Chondrocyte (in vitro differentiated cells): Measurements from ENCODE around the gene DLL4. TPM values are rescaled to one million over a fixed set of nuclear protein-coding genes. Genes with fewer than 3 reads are reported as not detected.

Experiments
- DNase-seq: peaks from one replicate; pipeline ENCODE4 v3.0.0; 2021; ENCODE audit warnings: mixed read lengths, low spot score
- H3K27ac Mint-ChIP-seq: one replicate; pipeline ENCODE4 v1.8.0; 2021; ENCODE audit warnings: mild to moderate bottlenecking, moderate library complexity, mixed read lengths; ENCODE audit not compliant: unreplicated experiment
- H3K27me3 Mint-ChIP-seq: 2 replicates; pipeline ENCODE4 v1.8.0; 2021; ENCODE audit warnings: low read depth, mixed read lengths
- H3K36me3 Mint-ChIP-seq: 2 replicates; pipeline ENCODE4 v1.8.0; 2021; ENCODE audit warnings: low read depth, mixed read lengths
- H3K4me1 Mint-ChIP-seq: 2 replicates; pipeline ENCODE4 v1.8.0; 2021; ENCODE audit warnings: low read depth, mild to moderate bottlenecking, mixed read lengths
- H3K4me3 Mint-ChIP-seq: one replicate; pipeline ENCODE4 v1.8.0; 2021; ENCODE audit warnings: mild to moderate bottlenecking, moderate library complexity, mixed read lengths; ENCODE audit not compliant: unreplicated experiment
- H3K9me3 Mint-ChIP-seq: 2 replicates; pipeline ENCODE4 v1.8.0; 2021; ENCODE audit warnings: low read depth, mixed read lengths
- CTCF ChIP-seq: fragments of 200-600 bp; sonication (generic); IDR thresholded peaks from 2 replicates; pipeline ENCODE4 v1.5.0; 2021; ENCODE audit warnings: antibody characterized with exemption, mild to moderate bottlenecking, moderate library complexity
- total RNA-seq: library from RNA; stranded (reverse); gene quantifications from 3 replicates; pipeline ENCODE4 v1.2.1, GENCODE V29; 2021

Gene DLL4
- total RNA-seq, 1 donor from 2014 or later = 0.45 TPM

- no peak overlapping the region for H3K4me3 Mint-ChIP-seq
- peaks cover 22% of the 10 kb centered on the region for H3K4me1 Mint-ChIP-seq
- H3K36me3 Mint-ChIP-seq = peaks cover 2% of the 10 kb centered on the region
- DNase-seq = no peak
- TF ChIP-seq CTCF = no peak
- H3K27ac Mint-ChIP-seq = no peak overlapping the region
- H3K27me3 Mint-ChIP-seq = no peaks in the 10 kb centered on the region
- no peaks in the 10 kb centered on the region for H3K9me3 Mint-ChIP-seq
Measured at GRCh38 chr15:40891138-40891537, 38.0 kb upstream of the DLL4 start.

DNA sequence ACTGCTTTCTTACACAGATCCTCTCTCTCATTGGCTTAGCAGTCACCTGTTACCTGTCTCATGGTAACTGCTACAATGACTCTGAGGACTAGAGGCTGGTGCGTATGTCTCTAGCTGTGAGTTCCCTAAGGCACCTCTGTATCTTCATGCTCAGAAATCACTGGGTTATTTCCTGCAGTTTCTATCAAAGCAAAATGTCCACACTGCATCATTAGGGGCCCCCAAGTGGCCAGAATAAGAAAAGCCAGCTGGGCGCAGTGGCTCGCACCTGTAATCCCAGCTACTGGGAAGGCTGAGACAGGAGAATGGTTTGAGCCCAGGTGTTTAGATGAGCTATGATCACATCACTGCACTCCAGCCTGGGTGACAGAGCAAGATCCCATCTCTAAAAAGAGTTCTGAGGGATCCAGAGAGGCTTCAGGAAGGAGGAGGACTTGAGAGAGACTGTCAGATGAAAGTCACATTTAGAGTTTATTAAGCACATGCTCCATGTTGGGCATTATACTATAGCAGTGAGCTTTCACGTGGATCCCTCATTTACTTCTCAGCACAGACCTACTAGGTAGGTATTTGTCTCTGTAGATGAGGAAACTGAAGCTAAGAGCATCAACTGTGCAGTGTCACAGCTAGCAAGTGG lies 37.2 kb upstream of the DLL4 start:
- Mint-ChIP-seq H3K27ac (no peak overlapping the region), H3K4me1 (peaks cover 21% of the 10 kb centered on the region), H3K36me3 (peaks cover 2% of the 10 kb centered on the region), H3K9me3 (no peaks in the 10 kb centered on the region), H3K4me3 (no peak overlapping the region), H3K27me3 (no peaks in the 10 kb centered on the region)
- no peak for DNase-seq
- TF ChIP-seq CTCF = peak; percentile 86

DNA sequence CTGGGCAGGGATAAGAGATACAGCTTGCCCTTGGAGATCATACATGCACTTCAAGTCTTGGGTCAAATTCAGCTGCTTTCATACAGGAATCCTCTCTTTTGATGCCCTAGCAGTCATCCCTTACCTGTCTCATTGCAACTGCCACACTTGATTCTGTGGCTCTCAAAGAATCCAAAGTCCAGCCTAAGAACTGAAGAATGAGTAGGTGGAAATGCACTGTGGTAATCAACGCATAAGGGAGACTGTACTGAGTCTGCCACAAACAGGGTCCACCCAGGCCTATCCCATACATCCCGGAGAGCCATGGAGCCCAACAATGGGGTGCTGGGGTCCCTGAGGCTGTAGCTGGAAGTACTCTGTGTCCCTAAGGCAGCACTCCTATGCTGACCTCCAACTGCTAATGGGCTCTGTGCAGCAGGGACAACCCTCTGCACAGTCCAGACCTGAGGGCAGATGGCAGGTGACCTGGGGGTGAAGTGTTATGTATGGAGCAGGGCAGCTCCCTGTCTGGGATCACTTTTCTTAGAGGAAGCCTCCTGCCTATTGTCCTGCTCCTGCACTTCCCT lies 36.6 kb upstream of the DLL4 start:
- no peaks in the 10 kb centered on the region for H3K9me3 Mint-ChIP-seq
- H3K36me3 Mint-ChIP-seq = peaks cover 2% of the 10 kb centered on the region
- peaks cover 21% of the 10 kb centered on the region for H3K4me1 Mint-ChIP-seq
- no peak for DNase-seq
- H3K27me3 Mint-ChIP-seq = no peaks in the 10 kb centered on the region
- H3K4me3 Mint-ChIP-seq = no peak overlapping the region
- H3K27ac Mint-ChIP-seq = no peak overlapping the region
- TF ChIP-seq CTCF = no peak

GRCh38 chr15:40893019-40893670 lies 36.0 kb upstream of the DLL4 start:
- no peak for TF ChIP-seq CTCF
- H3K27me3 Mint-ChIP-seq = no peaks in the 10 kb centered on the region
- H3K4me3 Mint-ChIP-seq = no peak overlapping the region
- H3K27ac Mint-ChIP-seq = no peak overlapping the region
- no peaks in the 10 kb centered on the region for H3K9me3 Mint-ChIP-seq
- DNase-seq = no peak
- H3K4me1 Mint-ChIP-seq = peaks cover 21% of the 10 kb centered on the region
- H3K36me3 Mint-ChIP-seq = peaks cover 5% of the 10 kb centered on the region

DNA sequence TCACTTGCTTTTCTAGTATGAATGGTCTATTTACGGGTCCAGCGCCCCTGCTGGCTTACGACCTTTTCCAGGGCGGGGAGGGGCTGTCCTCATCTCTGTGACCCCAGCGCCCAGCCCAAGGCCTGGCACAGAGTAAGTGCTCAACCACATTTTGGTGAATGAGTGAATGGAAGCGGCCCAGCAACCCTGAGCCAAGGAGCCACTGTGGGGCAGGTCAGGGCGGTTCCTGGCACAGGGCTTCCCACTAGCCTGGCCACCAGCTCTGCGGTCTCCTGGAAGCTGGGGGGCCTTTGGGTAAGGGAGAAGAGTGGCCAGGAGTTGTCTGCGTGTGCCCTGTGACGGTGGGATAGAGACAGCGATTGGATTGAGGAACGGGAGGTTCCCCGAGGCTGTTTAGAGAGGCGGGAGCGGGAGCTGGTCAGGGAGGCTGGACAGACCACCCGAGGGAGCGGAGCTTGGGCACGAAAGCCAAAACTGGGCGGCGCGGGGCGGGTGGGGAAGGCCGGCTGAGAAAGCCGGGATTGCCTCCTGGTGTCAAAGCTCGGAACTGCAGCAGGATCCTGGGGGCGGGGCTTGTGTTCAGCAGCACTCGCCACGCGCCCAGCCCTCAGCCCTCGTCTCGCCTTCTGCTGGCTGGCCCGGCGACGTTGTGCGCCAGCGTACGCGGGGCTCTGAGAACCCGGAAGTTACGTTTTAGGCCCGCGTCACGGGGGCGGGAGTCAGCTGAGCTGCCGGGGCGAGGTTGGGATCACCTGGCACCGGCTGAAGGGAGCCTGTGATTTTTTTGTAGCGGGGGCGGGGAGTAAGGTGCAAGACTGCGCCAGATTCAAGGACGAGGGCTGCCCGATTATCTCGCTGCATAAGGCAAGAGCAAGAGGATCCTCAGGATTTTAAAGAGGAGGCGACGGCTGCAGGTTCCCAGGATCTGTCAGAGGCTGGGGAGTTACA lies 35.1 kb upstream of the DLL4 start, which contains the start of gene VPS18:
Gene VPS18, plus strand, starts transcription at position 718 of the 948 bp plus-strand sequence. CDS start 319 bp downstream, outside the sequence.
- peak; percentile 90 for TF ChIP-seq CTCF
- no peaks in the 10 kb centered on the region for H3K27me3 Mint-ChIP-seq
- H3K27ac Mint-ChIP-seq = peak within 1 kb of the TSS; percentile 100
- peak; percentile 99 for DNase-seq
- peak within 1 kb of the TSS; percentile 98 for H3K4me3 Mint-ChIP-seq
- no peaks in the 10 kb centered on the region for H3K9me3 Mint-ChIP-seq
- H3K4me1 Mint-ChIP-seq = peaks cover 21% of the 10 kb centered on the region
- peaks cover 9% of the 10 kb centered on the region for H3K36me3 Mint-ChIP-seq
